HG03175 (cell line): ENCODE data around the gene C16orf92.

Experiments
- ATAC-seq: cut with Tn5 transposase; IDR thresholded peaks from one replicate; pipeline ENCODE4 v1.9.1; 2021; ENCODE audit warnings: mild to moderate bottlenecking, moderate library complexity; ENCODE audit not compliant: unreplicated experiment

C16orf92 gene

GRCh38 chr16:30022887-30023286 is at the start of gene C16orf92:
C16orf92 (plus strand) TSS chr16:30023198; CDS start chr16:30023341, 143 bp downstream.
- ATAC-seq: no peak

GRCh38 chr16:29973384-29974246 is 49.4 kb upstream of the C16orf92 start, which contains the start of gene TAOK2:
TAOK2 (plus strand) TSS chr16:29973868; CDS start chr16:29977773, 3,905 bp downstream.
- peak; percentile 94 for ATAC-seq

- ATAC-seq: no peak
Observed at GRCh38 chr16:29974291-29975133, 48.5 kb upstream of the C16orf92 start.

GRCh38 chr16:29975134-29975538 is 47.9 kb upstream of the C16orf92 start:
- no peak for ATAC-seq

GRCh38 chr16:29975811-29976511 is 47.0 kb upstream of the C16orf92 start:
- no peak for ATAC-seq

- no peak for ATAC-seq
Observed at GRCh38 chr16:29977063-29977825, 45.8 kb upstream of the C16orf92 start.

- no peak for ATAC-seq
Observed at GRCh38 chr16:29978081-29978480, 44.9 kb upstream of the C16orf92 start.

- ATAC-seq: no peak
Observed at GRCh38 chr16:29978564-29979270, 44.3 kb upstream of the C16orf92 start.

GRCh38 chr16:29982560-29983419 is 40.2 kb upstream of the C16orf92 start:
- no peak for ATAC-seq

- ATAC-seq: no peak
Observed at GRCh38 chr16:29983420-29984136, 39.4 kb upstream of the C16orf92 start.

GRCh38 chr16:29984137-29984763 is 38.7 kb upstream of the C16orf92 start:
- ATAC-seq: no peak

- ATAC-seq: no peak
Observed at GRCh38 chr16:29984764-29985147, 38.2 kb upstream of the C16orf92 start.

GRCh38 chr16:29985271-29985811 is 37.7 kb upstream of the C16orf92 start:
- ATAC-seq: no peak

GRCh38 chr16:29986231-29986630 is 36.8 kb upstream of the C16orf92 start:
- ATAC-seq: no peak

- ATAC-seq: no peak
Observed at GRCh38 chr16:29986931-29987330, 36.1 kb upstream of the C16orf92 start.

- ATAC-seq: no peak
Observed at GRCh38 chr16:29987371-29988085, 35.5 kb upstream of the C16orf92 start.
